IMR-90 (cell line): ENCODE measurements around the gene ATP5PD. TPM values are rescaled to one million over a fixed set of nuclear protein-coding genes. Genes with fewer than 3 reads are reported as not detected.

Experiments
- ATAC-seq: fragments of 200-7000 bp; cut with Tn5 transposase; 2 replicates; pipeline ENCODE4 v1.9.1; 2020; ENCODE audit warnings: low read depth, mild to moderate bottlenecking, moderate library complexity
- BruUV-seq: library from RNA; stranded (reverse); fragments of 400-500 nt; replicated peaks from 2 replicates; lab custom pipeline; 2021; lab: Mats Ljungman, UMichigan
- CTCF ChIA-PET: fragments of 300-600 bp; formaldehyde crosslinking; extraction: SDS; loops from one replicate; lab custom pipeline; 2021; ENCODE audit warnings: antibody characterized with exemption; lab: Yijun Ruan, JAX
- POLR2A ChIA-PET: fragments of 300-600 bp; sonication (Branson Sonifier 250); formaldehyde crosslinking; loops from one replicate; lab custom pipeline; 2022; ENCODE audit warnings: antibody characterized with exemption; ENCODE audit not compliant: unreplicated experiment; lab: Charles Lee
- DNase-seq: peaks from one replicate; pipeline ENCODE4 v3.0.0; 2013
- H2AFZ ChIP-seq: replicated peaks from 2 replicates; pipeline ENCODE3; 2013; ENCODE audit warnings: low read length, mild to moderate bottlenecking; ENCODE audit not compliant: poor library complexity
- H2AK5ac ChIP-seq: 2 replicates; pipeline ENCODE4 v1.6.1; 2013; ENCODE audit warnings: low read depth, low read length, inconsistent platforms
- H2AK9ac ChIP-seq: replicated peaks from 2 replicates; pipeline ENCODE3; 2013; ENCODE audit warnings: mild to moderate bottlenecking, low read depth, low read length, moderate library complexity; ENCODE audit not compliant: poor library complexity
- H2BK120ac ChIP-seq: 2 replicates; pipeline ENCODE4 v1.6.1; 2013; ENCODE audit warnings: low read depth, low read length, inconsistent platforms
- H2BK15ac ChIP-seq: 3 replicates; pipeline ENCODE4 v1.6.1; 2013; ENCODE audit warnings: low read depth, low read length, inconsistent platforms
- H2BK20ac ChIP-seq: 2 replicates; pipeline ENCODE4 v1.6.1; 2013; ENCODE audit warnings: low read depth, mild to moderate bottlenecking, inconsistent platforms, low read length, moderate library complexity
- H2BK5ac ChIP-seq: 2 replicates; pipeline ENCODE4 v1.6.1; 2013; ENCODE audit warnings: mild to moderate bottlenecking, low read depth, low read length, inconsistent platforms; ENCODE audit not compliant: poor library complexity, severe bottlenecking
- H3K14ac ChIP-seq: replicated peaks from 2 replicates; pipeline ENCODE4 v1.6.1; 2013; ENCODE audit warnings: low read depth, low read length, inconsistent platforms
- H3K18ac ChIP-seq: 2 replicates; pipeline ENCODE4 v1.6.1; 2013; ENCODE audit warnings: low read depth, low read length, control low read depth
- H3K23ac ChIP-seq: 2 replicates; pipeline ENCODE4 v1.6.1; 2013; ENCODE audit warnings: low read depth, low read length, inconsistent platforms
- H3K27ac ChIP-seq: 2 replicates; pipeline ENCODE4 v1.5.1; 2013; ENCODE audit warnings: mild to moderate bottlenecking, control low read depth, low read length; ENCODE audit not compliant: insufficient read depth
- H3K27me3 ChIP-seq: 2 replicates; pipeline ENCODE4 v1.6.1; 2013; ENCODE audit warnings: low read length; ENCODE audit not compliant: control insufficient read depth, insufficient read depth
- H3K36me3 ChIP-seq: 2 replicates; pipeline ENCODE4 v1.6.1; 2013; ENCODE audit warnings: low read length, mixed read lengths; ENCODE audit not compliant: control insufficient read depth, insufficient read depth
- H3K4ac ChIP-seq: 2 replicates; pipeline ENCODE4 v1.6.1; 2013; ENCODE audit warnings: low read depth, low read length, inconsistent platforms
- H3K4me1 ChIP-seq: 2 replicates; pipeline ENCODE4 v1.6.1; 2013; ENCODE audit warnings: low read length, mixed read lengths; ENCODE audit not compliant: control insufficient read depth, insufficient read depth
- H3K4me2 ChIP-seq: 2 replicates; pipeline ENCODE4 v1.6.1; 2013; ENCODE audit warnings: low read depth, mild to moderate bottlenecking, control low read depth, low read length, moderate library complexity
- H3K4me3 ChIP-seq: 2 replicates; pipeline ENCODE4 v1.5.1; 2013; ENCODE audit warnings: low read depth, mild to moderate bottlenecking, control low read depth, low read length, moderate library complexity; ENCODE audit not compliant: insufficient read depth
- H3K56ac ChIP-seq: 2 replicates; pipeline ENCODE4 v1.6.1; 2013; ENCODE audit warnings: low read length, inconsistent platforms; ENCODE audit not compliant: insufficient read depth; ENCODE audit errors: extremely low read depth
- H3K79me1 ChIP-seq, 2 experiments: 2 replicates each; pipeline ENCODE4 v1.6.1; 2013; ENCODE audit warnings: low read length in 2 of 2, inconsistent platforms in 1 of 2, low read depth in 1 of 2
- H3K9ac ChIP-seq: 2 replicates; pipeline ENCODE4 v1.6.1; 2013; ENCODE audit warnings: low read depth, low read length, control low read depth
- H3K9me1 ChIP-seq: 2 replicates; pipeline ENCODE4 v1.6.1; 2013; ENCODE audit warnings: low read length, inconsistent platforms; ENCODE audit not compliant: insufficient read depth
- H3K9me3 ChIP-seq: 2 replicates; pipeline ENCODE4 v1.6.1; 2013; ENCODE audit warnings: low read length; ENCODE audit not compliant: control insufficient read depth, insufficient read depth
- H4K20me1 ChIP-seq: 2 replicates; pipeline ENCODE4 v1.6.1; 2013; ENCODE audit warnings: low read length, inconsistent platforms; ENCODE audit not compliant: insufficient read depth
- H4K5ac ChIP-seq: 2 replicates; pipeline ENCODE4 v1.6.1; 2013; ENCODE audit warnings: mild to moderate bottlenecking, low read depth, low read length, control low read depth
- H4K8ac ChIP-seq, 2 experiments: 2 replicates each; pipeline ENCODE4 v1.6.1; 2013; ENCODE audit warnings: low read depth in 2 of 2, low read length in 2 of 2, control low read depth in 1 of 2, inconsistent platforms in 1 of 2
- H4K91ac ChIP-seq: 2 replicates; pipeline ENCODE4 v1.6.1; 2013; ENCODE audit warnings: low read depth, low read length, inconsistent platforms; ENCODE audit not compliant: insufficient read depth
- BHLHE40 ChIP-seq: fragments of 150-350 bp; IDR thresholded peaks from 2 replicates; pipeline ENCODE4 v1.6.1; 2016; ENCODE audit warnings: mild to moderate bottlenecking, low read depth, low read length
- CEBPB ChIP-seq: IDR thresholded peaks from 2 replicates; pipeline ENCODE4 v1.6.1; 2012; ENCODE audit warnings: low read depth, low read length, improper control_type of control experiment
- CHD1 ChIP-seq: IDR thresholded peaks from 2 replicates; pipeline ENCODE4 v1.6.1; 2012; ENCODE audit warnings: low read depth, low read length, improper control_type of control experiment
- CTCF ChIP-seq: conservative IDR thresholded peaks from 2 replicates; pipeline ENCODE4 v1.5.1; 2012; ENCODE audit warnings: mild to moderate bottlenecking, low read depth, low read length, improper control_type of control experiment
- ELK1 ChIP-seq: fragments of 150-350 bp; IDR thresholded peaks from 2 replicates; pipeline ENCODE4 v1.6.1; 2016; ENCODE audit warnings: low read depth, mild to moderate bottlenecking, low read length, moderate library complexity, borderline replicate concordance
- FOS ChIP-seq: fragments of 150-350 bp; IDR thresholded peaks from 2 replicates; pipeline ENCODE4 v1.6.1; 2016; ENCODE audit warnings: low read depth, low read length
- MAFK ChIP-seq: IDR thresholded peaks from 2 replicates; pipeline ENCODE4 v1.6.1; 2012; ENCODE audit warnings: low read depth, low read length, improper control_type of control experiment
- MAZ ChIP-seq: IDR thresholded peaks from 2 replicates; pipeline ENCODE4 v1.6.1; 2012; ENCODE audit warnings: low read depth, mild to moderate bottlenecking, low read length, improper control_type of control experiment, moderate library complexity, borderline replicate concordance
- MXI1 ChIP-seq: IDR thresholded peaks from 2 replicates; pipeline ENCODE4 v1.6.1; 2012; ENCODE audit warnings: low read depth, mild to moderate bottlenecking, low read length, moderate library complexity, borderline replicate concordance
- NFE2L2 ChIP-seq: fragments of 150-350 bp; IDR thresholded peaks from 2 replicates; pipeline ENCODE4 v1.6.1; 2016; ENCODE audit warnings: low read depth, mild to moderate bottlenecking, low read length
- POLR2A ChIP-seq: IDR thresholded peaks from 2 replicates; pipeline ENCODE4 v1.6.1; 2012; ENCODE audit warnings: mild to moderate bottlenecking, low read depth, low read length
- RAD21 ChIP-seq: IDR thresholded peaks from 2 replicates; pipeline ENCODE4 v1.6.1; 2012; ENCODE audit warnings: low read length, improper control_type of control experiment
- RCOR1 ChIP-seq: IDR thresholded peaks from 2 replicates; pipeline ENCODE4 v1.6.1; 2012; ENCODE audit warnings: mild to moderate bottlenecking, low read length, improper control_type of control experiment; ENCODE audit not compliant: insufficient replicate concordance
- RFX5 ChIP-seq: IDR thresholded peaks from 2 replicates; pipeline ENCODE4 v1.8.0; 2012; ENCODE audit warnings: low read depth, mild to moderate bottlenecking, low read length, moderate library complexity
- SMC3 ChIP-seq: fragments of 150-350 bp; IDR thresholded peaks from 2 replicates; pipeline ENCODE4 v1.6.1; 2016; ENCODE audit warnings: low read depth, mild to moderate bottlenecking, antibody characterized with exemption, low read length, moderate library complexity
- USF2 ChIP-seq: fragments of 150-350 bp; IDR thresholded peaks from 2 replicates; pipeline ENCODE4 v1.6.1; 2017; ENCODE audit warnings: mild to moderate bottlenecking, antibody characterized with exemption, low read length, low read depth
- WGBS, 2 experiments: methylation state at CpG; one replicate each; pipeline versions ENCODE4 v1.1.5 to v1.1.7; 2013; ENCODE audit warnings: missing lambda C conversion rate in 2 of 2; ENCODE audit not compliant: insufficient read length in 1 of 2; ENCODE audit errors: extremely low coverage in 2 of 2; 5-methylcytosine and 5-hydroxymethylcytosine counted together
- dilution Hi-C: fragments of 300-500 bp; cut with HindIII; formaldehyde crosslinking; loops from one replicate; pipeline ENCODE4 v1.14.3; 2018; ENCODE audit warnings: low sequenced_read_pairs; ENCODE audit not compliant: unreplicated experiment
- in situ Hi-C: fragments of 300-500 bp; cut with MboI; formaldehyde crosslinking; loops from 3 replicates; pipeline ENCODE4 v1.14.3; 2019; ENCODE audit warnings: low sequenced_read_pairs, inconsistent platforms, mixed read lengths
- intact Hi-C: fragments of 100-400 bp; cut with micrococcal nuclease; formaldehyde crosslinking; loops from 2 replicates; pipeline ENCODE4 v1.10.0; 2022
- polyA plus RNA-seq, 3 experiments: library from polyadenylated mRNA; depleted of rRNA; stranded (reverse); fragments of >200 nt; gene quantifications; 2 replicates each; pipeline ENCODE4 v1.2.3, GENCODE V29; 2012; ENCODE audit warnings: low replicate concordance in 1 of 3
- total RNA-seq: library from RNA; depleted of rRNA; stranded (reverse); fragments of >200 nt; gene quantifications from 2 replicates; pipeline ENCODE4 v1.2.3, GENCODE V29; 2012

Gene ATP5PD
- total and polyA plus RNA-seq, 2 of the 4 experiments (the other 2 are of a cell fraction): 373 to 425 TPM

GRCh38 chr17:75003957-75004355 is 42.8 kb downstream of the ATP5PD start:
- no peaks in the 10 kb centered on the region for H3K9me1 ChIP-seq
- H2AFZ ChIP-seq: no peak overlapping the region
- in situ Hi-C loops (no loop called here), intact Hi-C loops (no loop called here), dilution Hi-C loops (no loop called here)
- POLR2A ChIA-PET: no interaction called here
- no peak overlapping the region for H3K18ac ChIP-seq
- no peak overlapping the region for H2AK5ac ChIP-seq
- H4K8ac ChIP-seq: no peak overlapping the region
- CTCF ChIA-PET: no interaction called here
- H2BK5ac ChIP-seq: no peak overlapping the region
- no peak overlapping the region for H2AK9ac ChIP-seq
- no peak overlapping the region for H3K27ac ChIP-seq
- no peak overlapping the region for H4K5ac ChIP-seq
- no peak overlapping the region for H4K91ac ChIP-seq
- 98% methylated on average over 15 of the region's 19 CpGs; no CpG with 5 or more reads in 1 of the 2 experiments for WGBS, 2 experiments
- no peak overlapping the region for H3K4me2 ChIP-seq
- no peak overlapping the region for H2BK120ac ChIP-seq
- DNase-seq (no peak), ATAC-seq (no peak)
- H2BK15ac ChIP-seq: no peak overlapping the region
- no peak overlapping the region for H2BK20ac ChIP-seq
- H3K4me1 ChIP-seq: no peaks in the 10 kb centered on the region
- H3K56ac ChIP-seq: no peak overlapping the region
- no peak overlapping the region for H3K9ac ChIP-seq
- H3K14ac ChIP-seq: no peak overlapping the region
- H3K4ac ChIP-seq: no peak overlapping the region
- H3K27me3 ChIP-seq: no peaks in the 10 kb centered on the region
- H3K23ac ChIP-seq: no peak overlapping the region
- no peak for TF ChIP-seq MAFK
- no peak for TF ChIP-seq CHD1
- no peak for TF ChIP-seq FOS
- no peak for TF ChIP-seq RFX5
- TF ChIP-seq USF2: no peak
- no peak for TF ChIP-seq ELK1
- no peak for TF ChIP-seq MXI1
- TF ChIP-seq RAD21: no peak
- no peak for TF ChIP-seq POLR2A
- no peak for TF ChIP-seq NFE2L2
- TF ChIP-seq RCOR1: no peak
- TF ChIP-seq SMC3: no peak
- TF ChIP-seq BHLHE40: no peak
- no peak for TF ChIP-seq CTCF
- TF ChIP-seq CEBPB: no peak
- TF ChIP-seq MAZ: no peak
- H3K79me1 ChIP-seq: peaks cover 6 to 8% of the 10 kb centered on the region in 2 experiments; a peak in 3 of 4 replicates
- H3K36me3 ChIP-seq: peaks cover 42% of the 10 kb centered on the region
- H3K4me3 ChIP-seq: no peak overlapping the region
- no TSS peak for BruUV-seq
- no peaks in the 10 kb centered on the region; the same call in 1 of the 2 replicates for H4K20me1 ChIP-seq
- no peaks in the 10 kb centered on the region for H3K9me3 ChIP-seq
